Prostate gland (tissue), 2 donors: Measurements from ENCODE around the gene MRPS5.

Experiments used
- POLR2A ChIP-seq: fragments of 450-650 bp; IDR thresholded peaks from one replicate; pipeline ENCODE4 v1.6.1; 2016; ENCODE audit warnings: antibody characterized with exemption, mild to moderate bottlenecking
- TF ChIP-seq, protein P1 (sequence below), 4 experiments: fragments of 200-600 bp in 2 of 4; fragments of 450-650 bp in 2 of 4; sonication (generic) in 2 of 4; IDR thresholded peaks; 1 replicate in 3 of 4; 2 replicates in 1 of 4; pipeline ENCODE4 v1.5.1; 2016 to 2019; ENCODE audit warnings: antibody characterized with exemption in 4 of 4, mild to moderate bottlenecking in 2 of 4, moderate library complexity in 2 of 4

DNA sequence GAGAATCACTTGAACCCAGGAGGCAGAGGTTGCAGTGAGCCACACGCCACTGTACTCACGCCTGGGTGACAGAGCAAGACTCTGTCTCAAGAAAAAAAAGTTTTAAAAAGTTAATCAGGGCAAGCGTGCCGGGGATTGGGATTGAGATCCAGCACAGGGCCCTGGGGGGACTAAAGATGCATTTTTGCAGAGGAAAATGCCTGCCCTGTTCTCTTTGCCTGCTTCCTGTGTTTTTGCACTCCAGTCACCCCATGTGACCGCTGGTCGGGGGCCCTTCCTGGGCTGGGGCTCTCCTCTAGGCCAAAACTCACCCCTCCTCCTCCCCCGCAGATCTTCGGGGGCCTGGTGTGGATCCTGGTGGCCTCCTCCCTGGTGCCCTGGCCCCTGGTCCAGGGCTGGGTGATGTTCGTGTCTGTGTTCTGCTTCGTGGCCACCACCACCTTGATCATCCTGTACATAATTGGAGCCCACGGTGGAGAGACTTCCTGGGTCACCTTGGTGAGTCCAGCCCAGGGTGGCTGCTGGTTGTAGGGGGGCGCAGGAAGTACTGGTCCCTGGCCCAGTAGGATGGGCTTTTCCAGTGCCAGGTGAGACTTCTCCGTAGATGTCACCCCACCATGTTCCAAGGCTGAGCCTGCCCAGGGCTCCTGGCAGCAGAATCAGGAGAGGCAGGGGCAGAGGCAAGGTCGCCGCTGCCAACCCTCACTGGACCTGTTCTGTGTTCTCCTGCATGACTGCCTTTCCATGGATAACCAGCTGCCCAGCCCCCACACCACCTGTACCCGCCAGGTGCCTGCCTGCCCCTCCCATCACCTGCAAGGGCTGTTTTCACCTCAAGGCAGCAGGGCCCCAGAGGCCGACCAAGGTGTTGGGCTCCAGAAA lies 73.7 kb downstream of the MRPS5 start:
- TF ChIP-seq, protein P1, sequence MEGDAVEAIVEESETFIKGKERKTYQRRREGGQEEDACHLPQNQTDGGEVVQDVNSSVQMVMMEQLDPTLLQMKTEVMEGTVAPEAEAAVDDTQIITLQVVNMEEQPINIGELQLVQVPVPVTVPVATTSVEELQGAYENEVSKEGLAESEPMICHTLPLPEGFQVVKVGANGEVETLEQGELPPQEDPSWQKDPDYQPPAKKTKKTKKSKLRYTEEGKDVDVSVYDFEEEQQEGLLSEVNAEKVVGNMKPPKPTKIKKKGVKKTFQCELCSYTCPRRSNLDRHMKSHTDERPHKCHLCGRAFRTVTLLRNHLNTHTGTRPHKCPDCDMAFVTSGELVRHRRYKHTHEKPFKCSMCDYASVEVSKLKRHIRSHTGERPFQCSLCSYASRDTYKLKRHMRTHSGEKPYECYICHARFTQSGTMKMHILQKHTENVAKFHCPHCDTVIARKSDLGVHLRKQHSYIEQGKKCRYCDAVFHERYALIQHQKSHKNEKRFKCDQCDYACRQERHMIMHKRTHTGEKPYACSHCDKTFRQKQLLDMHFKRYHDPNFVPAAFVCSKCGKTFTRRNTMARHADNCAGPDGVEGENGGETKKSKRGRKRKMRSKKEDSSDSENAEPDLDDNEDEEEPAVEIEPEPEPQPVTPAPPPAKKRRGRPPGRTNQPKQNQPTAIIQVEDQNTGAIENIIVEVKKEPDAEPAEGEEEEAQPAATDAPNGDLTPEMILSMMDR (IDR thresholded peaks at IDR 0.05): no peak
- TF ChIP-seq POLR2A: no peak
